ENCODE data around the gene DNAJB2.
"Not testable (repeated sequence)": the region's sequence is repeated elsewhere in the genome, so short reads cannot be mapped to it uniquely, and the experiment has no call there.

Gene DNAJB2

DNA sequence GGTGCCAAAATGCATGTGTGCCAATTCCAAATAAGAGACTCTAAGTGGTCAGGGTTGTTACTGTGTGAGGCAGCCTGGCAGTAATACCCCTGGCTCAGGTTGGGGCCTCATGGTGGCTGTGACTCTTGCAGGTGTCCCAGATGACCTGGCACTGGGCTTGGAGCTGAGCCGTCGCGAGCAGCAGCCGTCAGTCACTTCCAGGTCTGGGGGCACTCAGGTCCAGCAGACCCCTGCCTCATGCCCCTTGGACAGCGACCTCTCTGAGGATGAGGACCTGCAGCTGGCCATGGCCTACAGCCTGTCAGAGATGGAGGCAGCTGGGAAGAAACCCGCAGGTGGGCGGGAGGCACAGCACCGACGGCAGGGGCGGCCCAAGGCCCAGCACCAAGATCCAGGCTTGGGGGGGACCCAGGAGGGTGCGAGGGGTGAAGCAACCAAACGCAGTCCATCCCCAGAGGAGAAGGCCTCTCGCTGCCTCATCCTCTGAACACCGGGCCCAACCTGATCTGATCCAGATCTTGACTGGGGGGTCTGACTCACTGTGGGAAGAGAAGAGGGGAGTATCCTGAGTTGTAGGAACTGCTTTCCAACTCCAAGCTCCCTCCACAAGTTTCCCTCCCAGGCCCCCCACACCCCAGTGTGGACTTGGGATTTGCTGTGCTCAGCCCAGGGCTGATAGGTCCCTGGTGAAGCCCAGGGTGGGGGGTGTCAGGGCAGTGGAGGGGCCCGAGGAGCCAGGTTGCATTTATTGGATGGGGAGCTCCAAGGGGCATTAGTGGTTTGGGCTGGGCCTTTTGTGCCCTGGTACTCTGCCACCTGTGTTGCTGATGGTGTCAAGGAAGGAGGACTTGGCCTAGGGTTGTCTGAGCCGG lies 5.6 kb downstream of the DNAJB2 start:
- DNase-seq (ENCODE audit: low read depth in 2 of 2, low spot score in 1 of 2), result no peak

DNA sequence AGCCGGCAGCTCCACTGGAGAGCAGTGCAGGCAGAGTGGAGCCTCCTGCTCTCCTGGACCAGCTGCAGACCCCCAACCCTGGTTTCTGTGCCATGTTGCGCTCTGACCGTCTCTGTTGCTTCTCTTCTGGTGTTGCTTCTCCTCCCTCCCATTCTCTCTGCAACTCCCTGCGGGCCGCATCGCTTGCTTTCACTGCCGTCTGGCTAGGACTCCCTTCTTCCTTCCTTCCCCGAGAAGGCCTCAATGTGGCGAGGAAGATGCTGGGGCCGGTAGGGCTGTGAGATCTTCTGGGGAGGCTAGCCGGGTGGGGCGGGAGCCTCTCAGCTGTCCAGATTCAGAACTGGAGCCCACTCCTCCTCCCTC lies 6.2 kb downstream of the DNAJB2 start:
- no peak for DNase-seq (ENCODE audit: low read depth in 2 of 2, low spot score in 1 of 2)

DNA sequence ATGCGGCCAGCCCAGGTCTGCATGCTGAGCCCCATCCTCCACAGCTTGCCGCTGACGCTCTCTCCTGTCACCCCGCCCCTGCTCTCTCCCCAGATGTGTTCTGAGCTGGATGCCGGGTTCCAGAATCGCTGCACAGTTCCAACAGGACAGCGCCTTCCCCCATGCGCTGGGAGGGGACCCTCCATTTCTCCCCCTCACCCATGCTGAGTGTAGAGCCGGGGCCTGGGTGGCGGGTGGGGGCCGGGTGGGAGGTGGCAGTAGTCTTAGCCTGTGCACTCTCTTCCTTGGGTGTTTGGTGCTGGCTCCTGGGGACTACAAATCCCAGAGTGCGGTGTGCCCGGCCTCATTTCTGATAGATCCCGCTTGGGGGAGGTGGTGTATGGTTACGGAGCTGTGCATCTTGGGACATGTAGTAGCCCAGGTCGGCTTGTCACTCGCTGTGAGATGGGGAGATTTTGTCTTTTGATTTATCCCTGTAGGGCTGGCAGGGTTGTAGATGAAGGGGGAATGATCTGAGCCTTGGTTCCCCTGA lies 6.8 kb downstream of the DNAJB2 start:
- no peak for DNase-seq (ENCODE audit: low read depth in 2 of 2, low spot score in 1 of 2)

DNA sequence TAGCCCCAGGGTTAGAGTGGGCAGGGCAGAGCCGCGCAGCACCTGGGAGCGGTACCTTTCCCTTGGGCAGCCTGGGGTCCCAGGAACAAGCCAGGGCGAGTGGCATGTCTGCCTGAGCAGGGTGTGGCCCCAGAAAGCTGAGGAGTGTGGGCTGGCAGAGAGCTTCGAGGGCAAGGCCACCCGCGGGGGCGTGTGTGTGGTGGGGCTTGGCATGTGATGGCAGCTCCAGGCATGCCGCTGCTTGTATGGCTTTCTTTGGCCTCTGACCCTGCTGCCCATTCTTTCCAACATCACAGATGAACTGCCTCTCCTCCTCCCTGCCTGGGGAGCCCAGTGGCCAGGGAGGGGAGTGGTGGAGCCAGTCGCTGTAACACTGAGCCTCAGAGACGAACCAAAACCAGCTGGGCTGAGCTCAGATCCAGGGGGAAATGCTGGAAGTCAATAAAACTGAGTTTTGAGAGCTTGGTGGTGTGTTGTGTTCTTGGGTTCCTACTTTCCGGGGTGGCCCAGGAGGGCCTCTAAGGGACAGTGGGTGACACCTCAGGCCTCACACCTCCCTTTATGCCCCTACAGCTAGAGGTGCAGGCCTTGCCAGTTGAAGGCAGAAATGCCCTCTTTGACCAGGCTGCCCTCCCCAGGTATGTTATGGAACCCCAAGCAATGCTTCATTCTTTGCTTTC lies 7.4 kb downstream of the DNAJB2 start:
- no peak for DNase-seq (ENCODE audit: low read depth in 2 of 2, low spot score in 1 of 2)

DNA sequence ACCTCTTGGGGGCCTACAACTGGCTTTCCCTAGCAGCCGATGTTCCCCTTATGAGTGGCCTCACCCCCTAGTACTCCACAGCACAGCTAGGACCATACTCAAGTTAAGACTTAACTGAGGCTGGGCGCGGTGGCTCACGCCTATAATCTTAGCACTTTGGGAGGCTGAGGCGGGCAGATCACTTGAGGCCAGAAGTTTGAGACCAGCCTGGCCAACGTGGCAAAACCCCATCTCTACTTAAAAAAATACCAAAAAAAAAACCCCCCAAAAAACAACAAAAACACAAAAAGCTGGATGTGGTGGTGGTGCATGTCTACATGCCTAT lies 7.9 kb downstream of the DNAJB2 start:
- DNase-seq (ENCODE audit: low read depth in 2 of 2, low spot score in 1 of 2), result not testable (repeated sequence)

DNA sequence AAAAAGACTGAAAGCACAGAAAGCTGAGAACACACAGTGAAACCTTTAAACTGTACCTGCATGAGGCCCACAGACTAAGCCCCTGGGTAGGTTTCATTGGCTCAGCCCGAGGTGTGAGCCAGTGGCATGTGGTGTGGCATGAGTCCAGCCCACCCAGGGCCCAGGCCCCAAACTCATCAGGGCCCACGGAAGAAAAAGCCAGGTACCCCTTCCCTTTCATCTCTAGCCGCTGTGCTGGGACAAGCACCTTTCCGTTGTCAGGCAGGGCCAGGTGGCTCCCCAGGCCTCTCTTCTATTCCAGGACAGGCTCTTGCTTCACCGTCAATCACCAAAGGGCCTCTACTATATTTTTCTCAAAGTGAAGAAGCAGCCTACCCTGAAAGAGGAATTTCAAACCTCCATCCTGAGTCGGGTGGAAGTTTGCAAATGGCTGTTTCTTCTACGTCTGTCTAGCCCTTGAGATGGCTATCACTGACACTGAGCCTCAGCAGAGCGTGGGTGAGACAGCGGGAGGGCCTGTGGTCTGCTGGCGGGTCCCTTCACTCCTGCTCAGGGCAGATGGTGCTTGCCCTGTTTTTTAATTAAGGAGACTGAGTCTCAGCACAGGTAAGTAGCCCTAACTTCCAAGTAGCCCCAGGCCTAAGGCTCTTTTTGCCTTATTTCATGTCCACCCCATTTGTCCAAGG lies 8.6 kb downstream of the DNAJB2 start:
- DNase-seq (ENCODE audit: low read depth in 2 of 2, low spot score in 1 of 2), result no peak

DNA sequence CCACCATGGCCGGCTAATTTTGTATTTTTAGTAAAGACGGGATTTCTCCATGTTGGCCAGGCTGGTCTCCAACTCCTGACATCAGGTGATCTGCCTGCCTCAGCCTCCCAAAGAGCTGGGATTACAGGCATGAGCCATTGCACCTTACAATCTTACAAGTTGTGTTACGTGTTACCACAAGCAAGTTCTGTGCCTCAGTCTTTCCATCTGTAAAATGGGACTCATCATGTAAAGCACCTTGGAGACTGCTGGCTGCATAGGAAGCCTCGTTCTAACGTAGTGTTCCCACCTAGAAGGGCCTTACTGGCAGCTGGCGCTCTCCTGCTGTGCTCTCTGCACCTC lies 10.0 kb downstream of the DNAJB2 start:
- DNase-seq (ENCODE audit: low read depth in 2 of 2, low spot score in 1 of 2), result no peak

DNA sequence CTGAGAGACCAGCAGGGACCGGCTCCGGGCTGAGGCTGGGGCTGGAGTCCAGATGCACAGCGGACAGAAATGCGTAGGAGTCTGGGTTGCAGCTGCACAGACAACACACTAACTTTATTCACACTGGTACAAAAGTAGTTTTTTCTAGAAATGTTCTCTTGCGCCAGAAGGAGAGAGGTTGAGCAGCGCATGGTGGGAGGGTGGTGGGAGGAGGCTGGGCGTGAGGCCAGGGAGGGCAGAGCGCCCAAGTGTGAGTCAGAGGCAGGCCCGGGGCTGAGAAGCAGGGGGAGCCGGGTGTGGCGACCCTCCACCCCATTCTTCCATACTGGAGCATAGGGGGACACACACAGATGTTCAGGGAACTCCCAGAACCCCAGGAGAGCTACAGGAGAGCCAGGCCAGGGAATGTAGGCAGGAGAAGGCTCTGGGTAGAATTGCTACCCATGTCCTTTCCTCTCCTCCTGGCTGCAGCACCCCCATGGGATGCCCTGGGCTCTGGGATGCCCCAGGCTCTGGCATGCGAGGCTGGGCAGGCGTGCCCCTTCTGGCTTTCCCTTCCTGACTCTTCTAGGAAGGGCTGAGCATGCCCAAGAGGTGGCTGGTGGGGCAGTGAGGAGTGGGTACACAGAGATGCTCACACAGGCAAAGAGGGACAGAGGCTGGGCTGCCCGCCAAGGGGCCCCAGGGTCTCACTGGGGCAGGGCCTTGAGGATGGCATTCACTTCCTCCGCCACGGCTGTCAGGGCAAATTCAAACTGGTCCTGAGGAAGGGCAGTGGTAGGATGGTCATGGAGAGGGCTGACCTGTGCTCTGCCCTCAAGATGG lies 10.6 kb downstream of the DNAJB2 start:
- no peak for DNase-seq (ENCODE audit: low read depth in 2 of 2, low spot score in 1 of 2)

DNA sequence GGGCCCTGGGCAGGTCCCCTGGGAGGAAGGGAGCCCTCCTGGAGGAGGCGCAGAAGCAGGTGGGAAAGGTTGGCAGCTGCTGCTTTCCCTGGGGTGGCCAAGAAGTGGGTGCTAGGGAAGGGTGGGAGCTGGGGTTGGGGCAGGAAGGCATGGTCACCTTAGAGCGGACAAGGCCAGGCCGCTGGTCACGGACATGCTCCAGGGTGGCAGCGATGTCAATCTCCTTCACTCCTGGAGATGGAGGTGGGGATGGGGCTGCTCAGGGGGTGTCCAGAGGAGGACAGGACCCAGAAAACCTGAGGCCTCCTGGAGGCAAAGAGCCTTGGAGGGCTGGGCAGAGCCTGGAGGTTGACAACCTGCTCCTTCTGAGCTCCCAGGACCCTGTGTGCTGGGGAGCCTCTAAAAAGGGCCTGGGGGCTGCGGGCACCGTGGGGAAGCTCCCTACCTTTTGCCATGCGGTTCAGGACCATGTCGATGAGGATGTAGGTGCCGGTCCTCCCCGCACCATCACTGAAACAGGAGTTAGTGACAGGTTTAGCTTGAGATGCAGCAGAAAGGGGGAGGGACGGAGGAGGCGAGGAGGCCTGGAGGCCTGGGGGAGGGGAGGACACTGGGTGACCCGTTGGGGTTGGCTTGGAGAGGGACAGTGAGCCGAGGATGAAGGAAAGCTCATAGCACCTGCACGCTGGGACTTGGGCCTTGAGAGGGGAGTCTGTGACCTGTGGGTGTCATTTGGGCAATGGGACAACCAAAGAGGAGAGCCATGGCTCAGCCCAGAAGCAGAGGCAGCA lies 11.4 kb downstream of the DNAJB2 start:
- no peak for DNase-seq (ENCODE audit: low read depth in 2 of 2, low spot score in 1 of 2)

DNA sequence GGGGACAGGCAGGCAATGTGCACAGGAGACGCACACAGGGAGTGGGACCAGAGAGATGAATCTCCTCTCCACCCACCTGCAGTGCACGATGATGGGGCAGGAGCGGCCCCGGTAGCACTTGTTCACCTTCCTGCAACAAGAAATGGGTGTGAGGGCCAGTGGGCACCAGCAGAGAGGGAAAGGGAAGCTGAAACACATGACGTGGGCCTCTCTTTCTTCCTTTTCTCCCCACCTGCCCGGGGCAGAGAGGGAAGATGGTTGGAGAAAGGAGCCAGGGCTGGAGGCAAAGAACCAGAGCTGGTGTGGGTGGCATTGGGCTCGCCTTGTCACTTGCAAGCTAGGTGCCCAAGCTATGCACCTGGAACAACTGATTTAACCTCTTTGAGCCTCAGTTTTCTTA lies 12.2 kb downstream of the DNAJB2 start:
- no peak for DNase-seq (ENCODE audit: low read depth in 2 of 2, low spot score in 1 of 2)

DNA sequence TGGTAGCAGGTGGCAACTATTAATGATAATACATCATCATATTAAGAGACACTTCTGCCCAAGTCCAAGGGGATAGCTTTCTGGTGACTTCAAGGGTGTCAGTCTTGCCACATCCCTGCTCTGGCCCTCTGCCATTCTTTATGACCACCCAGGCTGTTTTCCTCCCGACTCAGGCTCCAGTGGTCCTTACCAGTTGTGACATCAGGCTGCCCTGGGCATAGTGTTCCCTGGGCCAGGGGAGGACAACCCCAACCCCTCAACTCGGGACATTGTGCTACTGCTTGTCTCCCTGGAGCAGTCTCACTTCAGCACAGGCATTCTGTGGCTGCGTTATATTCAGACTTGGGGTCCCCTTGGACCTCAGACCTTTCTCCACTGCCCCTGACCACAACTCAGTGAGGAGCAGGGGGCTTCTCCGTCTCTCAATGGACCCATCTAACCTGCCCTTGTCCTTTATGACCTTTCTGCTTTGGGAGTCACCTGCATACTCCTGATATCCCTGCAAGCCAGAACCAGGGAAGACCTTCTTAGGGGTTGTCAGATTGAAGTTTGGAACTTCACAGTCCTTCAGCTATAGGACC lies 12.8 kb downstream of the DNAJB2 start:
- DNase-seq (ENCODE audit: low read depth in 2 of 2, low spot score in 1 of 2), result no peak

DNA sequence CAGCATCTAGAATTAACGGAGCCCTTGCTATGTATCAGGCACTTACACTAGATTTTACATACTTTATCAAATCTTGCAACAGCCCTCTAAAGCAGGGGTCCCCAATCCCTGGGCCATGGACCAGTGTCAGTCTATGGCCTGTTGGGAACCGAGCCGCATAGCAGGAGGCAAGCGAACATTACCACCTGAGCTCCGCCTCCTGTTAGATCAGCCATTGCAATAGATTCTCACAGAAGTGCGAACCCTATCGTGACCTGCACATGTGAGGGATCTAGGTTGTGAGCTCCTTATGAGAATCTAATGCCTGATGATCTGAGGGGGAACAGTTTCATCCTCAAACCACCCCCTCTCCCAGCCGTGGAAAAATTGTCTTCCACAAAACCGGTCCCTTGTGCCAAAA lies 13.4 kb downstream of the DNAJB2 start:
- DNase-seq (ENCODE audit: low read depth in 2 of 2, low spot score in 1 of 2), result no peak

DNA sequence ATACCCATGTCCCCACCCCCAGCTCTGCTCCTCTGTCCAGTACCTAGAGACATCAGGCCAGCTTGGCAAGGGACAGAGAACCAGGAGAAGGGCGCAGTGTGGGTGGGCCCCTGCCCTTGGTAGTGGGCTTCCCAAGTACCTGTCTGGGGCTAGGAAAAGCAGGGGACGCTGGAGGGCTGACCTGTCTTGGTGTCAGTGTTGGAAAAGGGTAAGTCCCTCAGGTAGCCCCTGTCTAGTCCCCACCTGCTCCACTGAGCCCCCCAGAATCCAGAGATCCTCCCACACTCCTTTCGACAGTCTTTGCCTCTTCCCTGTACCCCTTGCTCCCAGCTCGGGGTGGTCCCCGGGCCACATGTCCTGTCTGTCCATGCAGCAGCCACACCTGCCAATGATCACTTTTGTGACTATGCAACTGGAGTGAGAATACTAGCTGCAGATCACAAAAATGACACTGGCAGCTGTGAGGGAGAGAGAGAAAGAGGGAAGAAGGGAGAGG lies 14.6 kb downstream of the DNAJB2 start:
- no peak for DNase-seq (ENCODE audit: low read depth in 2 of 2, low spot score in 1 of 2)

DNA sequence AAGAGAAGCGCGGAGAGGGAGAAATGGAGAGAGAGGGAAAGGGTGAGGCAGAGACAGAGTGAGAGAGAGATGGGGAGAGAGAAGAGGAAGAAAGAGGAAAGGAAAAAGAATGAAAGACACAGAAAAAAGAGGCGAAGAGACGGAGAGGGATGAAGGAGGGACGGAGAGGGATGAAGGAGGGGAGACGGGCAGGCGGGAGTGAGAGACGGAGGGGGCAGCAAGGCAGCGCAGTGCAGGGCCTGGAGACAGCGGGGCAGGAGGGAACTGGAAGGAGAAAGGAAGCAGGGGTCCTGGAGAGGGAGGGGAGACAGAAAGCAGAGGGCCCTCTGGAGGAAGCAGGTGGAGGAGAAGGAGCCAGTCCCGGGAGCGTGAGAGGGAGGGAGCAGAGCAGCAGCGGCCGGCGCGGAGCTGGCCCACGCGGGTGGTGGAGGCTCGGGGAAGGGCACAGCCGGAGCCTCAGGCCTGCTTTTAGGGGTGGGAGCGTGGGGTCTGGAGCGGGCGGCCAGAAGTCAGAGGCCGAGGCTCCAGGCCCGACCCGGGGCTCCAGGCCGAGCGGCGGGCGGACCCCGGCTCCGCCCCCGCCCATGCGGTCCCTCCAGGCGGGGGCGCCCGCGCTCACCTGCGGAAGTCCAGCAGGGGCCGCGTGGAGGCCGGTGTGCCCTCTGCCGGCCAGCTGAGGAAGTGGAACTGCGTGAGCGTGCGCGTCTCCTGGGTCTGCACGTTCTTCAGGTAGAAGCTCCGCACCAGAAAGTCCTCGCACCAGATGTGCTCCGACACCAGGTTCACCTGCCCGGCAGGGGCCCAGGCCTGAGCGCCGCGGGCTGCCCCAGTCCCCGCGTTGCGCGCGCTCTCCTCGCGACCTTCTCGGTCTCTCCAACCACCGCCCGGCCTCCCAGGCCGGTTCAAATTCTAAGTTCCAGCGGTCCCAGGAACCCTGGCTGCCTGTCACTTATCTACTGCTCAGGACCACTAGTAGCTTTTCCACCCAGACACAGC lies 15.5 kb downstream of the DNAJB2 start:
- peak; percentile 71 to 73 for DNase-seq (ENCODE audit: low read depth in 2 of 2, low spot score in 1 of 2)

DNA sequence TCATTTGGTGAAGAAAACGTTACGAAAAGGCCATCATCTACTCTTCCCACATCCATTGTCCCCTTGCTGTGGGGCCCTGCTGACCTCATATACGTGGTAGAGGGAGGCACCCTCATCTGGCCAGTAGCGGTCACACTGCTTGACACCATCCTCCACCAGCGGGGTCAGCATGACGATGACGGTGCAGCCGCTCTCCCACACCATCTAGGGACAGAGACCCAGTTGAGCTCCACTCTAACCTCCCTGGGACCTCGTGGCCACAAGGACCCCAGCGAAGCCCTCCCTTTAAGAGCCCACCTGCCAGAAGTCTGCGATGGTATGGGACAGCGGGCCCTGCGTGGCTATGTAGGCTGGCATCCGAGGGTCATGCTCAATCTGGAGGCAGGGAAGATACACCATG lies 17.0 kb downstream of the DNAJB2 start:
- DNase-seq (ENCODE audit: low read depth in 2 of 2, low spot score in 1 of 2), result no peak

DNA sequence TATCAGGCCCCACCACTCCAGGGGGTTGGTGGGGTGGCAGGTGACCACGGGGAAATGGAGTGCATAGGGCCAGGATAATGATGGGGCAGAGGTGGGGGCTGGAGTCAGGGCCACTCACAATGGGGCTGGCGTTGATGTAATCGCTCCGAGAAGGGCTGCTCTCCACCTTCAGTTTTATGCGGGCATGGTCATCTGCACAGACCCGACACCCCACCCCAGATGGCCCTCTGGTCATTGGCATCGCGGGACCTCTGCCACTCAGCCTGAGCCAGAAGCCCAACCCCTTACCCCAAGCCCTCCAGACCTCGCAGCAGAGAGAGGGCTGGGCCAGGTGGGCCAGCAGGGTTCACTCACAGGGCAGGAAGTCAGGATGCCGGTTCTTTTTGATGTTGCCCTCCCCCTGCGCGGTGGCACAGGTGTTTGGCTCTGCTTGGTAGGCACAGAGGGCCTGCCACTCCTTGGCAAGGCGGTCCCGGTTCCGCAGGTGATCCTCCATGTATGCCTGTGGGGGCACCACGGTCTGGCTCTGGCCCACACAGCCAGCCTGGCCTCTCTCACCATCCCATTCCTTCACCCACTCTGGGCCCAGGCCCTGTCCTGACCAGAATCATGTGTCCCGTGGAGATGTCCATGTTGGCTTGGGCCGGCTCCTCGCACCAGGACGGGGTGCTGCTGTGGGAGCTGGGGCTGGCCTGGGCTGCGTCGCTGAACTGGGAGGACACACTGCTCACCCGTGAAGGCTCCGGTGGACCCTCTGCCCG lies 17.6 kb downstream of the DNAJB2 start:
- no peak for DNase-seq (ENCODE audit: low read depth in 2 of 2, low spot score in 1 of 2)

DNA sequence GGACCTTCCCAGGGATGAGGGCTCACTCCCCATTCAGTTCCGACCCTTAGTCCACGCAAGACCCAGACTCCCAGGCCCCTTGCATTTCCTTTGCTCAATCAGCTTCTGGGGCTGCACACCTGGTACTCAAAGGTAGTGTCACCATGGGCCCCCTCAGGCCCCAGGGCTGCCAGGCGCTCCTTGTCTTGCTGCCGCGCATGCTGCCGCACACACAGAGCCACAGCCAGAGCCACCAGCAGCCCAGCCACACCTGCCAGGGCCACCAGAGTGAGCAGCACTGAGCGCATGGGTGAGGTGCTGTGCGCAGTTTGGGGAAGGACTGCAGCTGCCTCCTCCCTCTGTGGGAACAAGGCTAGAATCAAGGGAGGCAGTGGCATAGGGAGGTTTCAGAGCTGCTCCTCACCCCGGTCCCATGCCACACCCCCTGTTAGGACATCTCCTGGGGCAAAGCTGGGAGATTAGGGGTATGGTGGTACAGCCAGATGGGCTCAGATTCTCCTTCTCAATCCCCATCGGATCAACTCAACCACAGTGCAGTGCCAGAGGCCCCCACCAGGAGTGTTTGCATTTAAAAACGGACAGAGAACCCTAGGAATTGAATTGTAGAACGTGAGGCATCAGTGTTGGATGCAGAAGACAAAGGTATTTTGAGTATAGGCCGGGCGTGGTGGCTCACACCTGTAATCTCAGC lies 18.7 kb downstream of the DNAJB2 start:
- DNase-seq (ENCODE audit: low read depth in 2 of 2, low spot score in 1 of 2), result no peak
